ENCODE measurements around the gene CSTPP1.
"Not testable (repeated sequence)": the region's sequence is repeated elsewhere in the genome, so short reads cannot be mapped to it uniquely, and the experiment has no call there.

Gene CSTPP1

GRCh38 chr11:46949297-46949696 lies 12.7 kb downstream of the CSTPP1 start:
- Histone ChIP-seq H3K27me3 (ENCODE audit: low read depth) (no peaks in the 10 kb centered on the region), H3K36me3 (replicated peaks) (no peaks in the 10 kb centered on the region), H3K4me3 (no peak overlapping the region), H3K4me1 (peaks cover 34% of the 10 kb centered on the region), H3K9me3 (no peaks in the 10 kb centered on the region)
- no peak for DNase-seq (ENCODE audit: low spot score in 2 of 2)
- in situ Hi-C loops (cut with MboI; ENCODE audit: low sequenced_read_pairs) = no loop called here

- no peaks in the 10 kb centered on the region for H3K9me3 ChIP-seq
- H3K4me3 ChIP-seq = no peak overlapping the region
- in situ Hi-C loops (cut with MboI; ENCODE audit: low sequenced_read_pairs) = loop anchor here (25.0 kb wide), 1 partner anchor 90 kb away; no protein-coding TSS in a partner anchor
- peak; percentile 53 to 59 for DNase-seq (ENCODE audit: low spot score in 2 of 2)
- peaks cover 29% of the 10 kb centered on the region for H3K4me1 ChIP-seq
- no peaks in the 10 kb centered on the region for H3K36me3 ChIP-seq (replicated peaks)
- no peaks in the 10 kb centered on the region for H3K27me3 ChIP-seq (ENCODE audit: low read depth)
Observed at GRCh38 chr11:46951864-46952263, 15.3 kb downstream of the CSTPP1 start.

- Histone ChIP-seq H3K4me1 (peaks cover 22% of the 10 kb centered on the region), H3K9me3 (no peaks in the 10 kb centered on the region), H3K27me3 (ENCODE audit: low read depth) (no peaks in the 10 kb centered on the region), H3K4me3 (no peak overlapping the region), H3K36me3 (replicated peaks) (no peaks in the 10 kb centered on the region)
- in situ Hi-C loops (cut with MboI; ENCODE audit: low sequenced_read_pairs) = loop anchor here (25.0 kb wide), 1 partner anchor 90 kb away; no protein-coding TSS in a partner anchor
- DNase-seq (ENCODE audit: low spot score in 2 of 2) = no peak
Observed at GRCh38 chr11:46952553-46952952, 16.0 kb downstream of the CSTPP1 start.

- Histone ChIP-seq H3K27me3 (ENCODE audit: low read depth) (no peaks in the 10 kb centered on the region), H3K9me3 (no peaks in the 10 kb centered on the region), H3K4me1 (peaks cover 17% of the 10 kb centered on the region), H3K36me3 (replicated peaks) (no peaks in the 10 kb centered on the region), H3K4me3 (no peak overlapping the region)
- in situ Hi-C loops (cut with MboI; ENCODE audit: low sequenced_read_pairs) = loop anchor here (25.0 kb wide), 1 partner anchor 91 kb away; no protein-coding TSS in a partner anchor
- DNase-seq (ENCODE audit: low spot score in 2 of 2) = no peak
Observed at GRCh38 chr11:46953093-46953492, 16.5 kb downstream of the CSTPP1 start.

GRCh38 chr11:46958777-46959176 lies 22.2 kb downstream of the CSTPP1 start:
- Histone ChIP-seq H3K27me3 (ENCODE audit: low read depth) (no peaks in the 10 kb centered on the region), H3K9me3 (peaks cover 3% of the 10 kb centered on the region; the same call in 1 of the 2 replicates), H3K4me3 (no peak overlapping the region), H3K4me1 (no peaks in the 10 kb centered on the region), H3K36me3 (replicated peaks) (no peaks in the 10 kb centered on the region)
- in situ Hi-C loops (cut with MboI; ENCODE audit: low sequenced_read_pairs) = loop anchor here (25.0 kb wide), 1 partner anchor 96 kb away; no protein-coding TSS in a partner anchor
- no peak for DNase-seq (ENCODE audit: low spot score in 2 of 2)

- DNase-seq (ENCODE audit: low spot score in 2 of 2) = no peak
- Histone ChIP-seq H3K27me3 (ENCODE audit: low read depth) (no peaks in the 10 kb centered on the region), H3K9me3 (peaks cover 9% of the 10 kb centered on the region; the same call in 1 of the 2 replicates), H3K4me3 (no peak overlapping the region), H3K4me1 (no peaks in the 10 kb centered on the region), H3K36me3 (replicated peaks) (no peaks in the 10 kb centered on the region)
- in situ Hi-C loops (cut with MboI; ENCODE audit: low sequenced_read_pairs) = loop anchor here (25.0 kb wide), 1 partner anchor 99 kb away; no protein-coding TSS in a partner anchor
Observed at GRCh38 chr11:46961041-46961440, 24.5 kb downstream of the CSTPP1 start.

- H3K27me3 ChIP-seq (ENCODE audit: low read depth); H3K9me3 ChIP-seq; DNase-seq (ENCODE audit: low spot score in 2 of 2); H3K4me1 ChIP-seq; H3K4me3 ChIP-seq; H3K36me3 ChIP-seq (replicated peaks): not testable (repeated sequence)
- in situ Hi-C loops (cut with MboI; ENCODE audit: low sequenced_read_pairs) = loop anchor here (25.0 kb wide), 1 partner anchor 100 kb away; no protein-coding TSS in a partner anchor
Observed at GRCh38 chr11:46961886-46962285, 25.3 kb downstream of the CSTPP1 start.

GRCh38 chr11:46963844-46964243 lies 27.3 kb downstream of the CSTPP1 start:
- no peak overlapping the region for H3K4me3 ChIP-seq
- in situ Hi-C loops (cut with MboI; ENCODE audit: low sequenced_read_pairs) = loop anchor here (25.0 kb wide), 1 partner anchor 102 kb away; no protein-coding TSS in a partner anchor
- no peaks in the 10 kb centered on the region for H3K27me3 ChIP-seq (ENCODE audit: low read depth)
- no peaks in the 10 kb centered on the region for H3K36me3 ChIP-seq (replicated peaks)
- no peaks in the 10 kb centered on the region for H3K4me1 ChIP-seq
- peaks cover 9% of the 10 kb centered on the region; the same call in 1 of the 2 replicates for H3K9me3 ChIP-seq
- DNase-seq (ENCODE audit: low spot score in 2 of 2) = no peak

- H3K4me1 ChIP-seq = no peaks in the 10 kb centered on the region
- no peak for DNase-seq (ENCODE audit: low spot score in 2 of 2)
- H3K9me3 ChIP-seq = peaks cover 9% of the 10 kb centered on the region; the same call in 1 of the 2 replicates
- H3K4me3 ChIP-seq = no peak overlapping the region
- no peaks in the 10 kb centered on the region for H3K36me3 ChIP-seq (replicated peaks)
- in situ Hi-C loops (cut with MboI; ENCODE audit: low sequenced_read_pairs) = loop anchor here (25.0 kb wide), 1 partner anchor 104 kb away; no protein-coding TSS in a partner anchor
- H3K27me3 ChIP-seq (ENCODE audit: low read depth) = no peaks in the 10 kb centered on the region
Observed at GRCh38 chr11:46966773-46967172, 30.2 kb downstream of the CSTPP1 start.

- Histone ChIP-seq H3K4me3 (no peak overlapping the region), H3K36me3 (replicated peaks) (no peaks in the 10 kb centered on the region), H3K9me3 (peaks cover 6% of the 10 kb centered on the region; the same call in 1 of the 2 replicates), H3K4me1 (no peaks in the 10 kb centered on the region), H3K27me3 (ENCODE audit: low read depth) (no peaks in the 10 kb centered on the region)
- DNase-seq (ENCODE audit: low spot score in 2 of 2) = no peak
- in situ Hi-C loops (cut with MboI; ENCODE audit: low sequenced_read_pairs) = loop anchor here (25.0 kb wide), 1 partner anchor 106 kb away; no protein-coding TSS in a partner anchor
Observed at GRCh38 chr11:46967962-46968361, 31.4 kb downstream of the CSTPP1 start.

GRCh38 chr11:46969379-46969778 lies 32.8 kb downstream of the CSTPP1 start:
- DNase-seq (ENCODE audit: low spot score in 2 of 2) = no peak
- Histone ChIP-seq H3K27me3 (ENCODE audit: low read depth) (no peaks in the 10 kb centered on the region), H3K9me3 (peaks cover 4% of the 10 kb centered on the region; the same call in 1 of the 2 replicates), H3K36me3 (replicated peaks) (no peaks in the 10 kb centered on the region), H3K4me1 (no peaks in the 10 kb centered on the region), H3K4me3 (no peak overlapping the region)
- in situ Hi-C loops (cut with MboI; ENCODE audit: low sequenced_read_pairs) = loop anchor here (25.0 kb wide), 1 partner anchor 107 kb away; no protein-coding TSS in a partner anchor

- Histone ChIP-seq H3K4me3 (no peak overlapping the region), H3K27me3 (ENCODE audit: low read depth) (no peaks in the 10 kb centered on the region), H3K9me3 (no peaks in the 10 kb centered on the region), H3K36me3 (replicated peaks) (no peaks in the 10 kb centered on the region), H3K4me1 (peaks cover 6% of the 10 kb centered on the region)
- in situ Hi-C loops (cut with MboI; ENCODE audit: low sequenced_read_pairs) = loop anchor here (25.0 kb wide), 1 partner anchor 109 kb away; no protein-coding TSS in a partner anchor
- DNase-seq (ENCODE audit: low spot score in 2 of 2) = no peak
Observed at GRCh38 chr11:46970913-46971625, 34.5 kb downstream of the CSTPP1 start.

- Histone ChIP-seq H3K9me3 (no peaks in the 10 kb centered on the region), H3K4me3 (no peak overlapping the region), H3K36me3 (replicated peaks) (no peaks in the 10 kb centered on the region), H3K27me3 (ENCODE audit: low read depth) (no peaks in the 10 kb centered on the region), H3K4me1 (peaks cover 18% of the 10 kb centered on the region)
- in situ Hi-C loops (cut with MboI; ENCODE audit: low sequenced_read_pairs) = loop anchor here (25.0 kb wide), 1 partner anchor 110 kb away; no protein-coding TSS in a partner anchor
- DNase-seq (ENCODE audit: low spot score in 2 of 2) = no peak
Observed at GRCh38 chr11:46972343-46972742, 35.8 kb downstream of the CSTPP1 start.

- in situ Hi-C loops (cut with MboI; ENCODE audit: low sequenced_read_pairs) = loop anchor here (25.0 kb wide), 1 partner anchor 111 kb away; no protein-coding TSS in a partner anchor
- Histone ChIP-seq H3K4me3 (no peak overlapping the region), H3K27me3 (ENCODE audit: low read depth) (no peaks in the 10 kb centered on the region), H3K4me1 (peaks cover 22% of the 10 kb centered on the region), H3K9me3 (no peaks in the 10 kb centered on the region), H3K36me3 (replicated peaks) (no peaks in the 10 kb centered on the region)
- DNase-seq (ENCODE audit: low spot score in 2 of 2) = no peak
Observed at GRCh38 chr11:46972821-46973220, 36.3 kb downstream of the CSTPP1 start.

Data from HAP-1 (cell line).